Hematopoietic multipotent progenitor cell treated with erythropoietin and hydrocortisone succinate and interleukin-3 and kit ligand, for 15 days (in vitro differentiated cells): Measurements from ENCODE around the gene KLHL4.
"Not testable (repeated sequence)": the region's sequence is repeated elsewhere in the genome, so short reads cannot be mapped to it uniquely, and the experiment has no call there.

Experiments used
- DNase-seq: peaks from one replicate; pipeline ENCODE4 v3.0.0-alpha.2; 2015; ENCODE audit warnings: low spot score

KLHL4 gene

GRCh38 chrX:87661761-87662160, 144.2 kb downstream of the KLHL4 start:
- DNase-seq = no peak

- DNase-seq = no peak
These were observed 145.8 kb downstream of the KLHL4 start for GRCh38 chrX:87663421-87663820.

- DNase-seq = no peak
These were observed 146.8 kb downstream of the KLHL4 start for GRCh38 chrX:87664381-87664780.

- DNase-seq = no peak
These were observed 162.2 kb downstream of the KLHL4 start for GRCh38 chrX:87679849-87680248.

- DNase-seq = no peak
These were observed 170.1 kb downstream of the KLHL4 start for GRCh38 chrX:87687703-87688102.

- not testable (repeated sequence) for DNase-seq
These were observed 170.6 kb downstream of the KLHL4 start for GRCh38 chrX:87688113-87688748.

GRCh38 chrX:87689218-87689617, 171.6 kb downstream of the KLHL4 start:
- not testable (repeated sequence) for DNase-seq

GRCh38 chrX:87693204-87693603, 175.6 kb downstream of the KLHL4 start:
- DNase-seq = no peak

GRCh38 chrX:87697409-87697808, 179.8 kb downstream of the KLHL4 start:
- no peak for DNase-seq

- no peak for DNase-seq
These were observed 185.2 kb downstream of the KLHL4 start for GRCh38 chrX:87702795-87703194.

- DNase-seq = not testable (repeated sequence)
These were observed 185.9 kb downstream of the KLHL4 start for GRCh38 chrX:87703469-87703868.

- no peak for DNase-seq
These were observed 188.5 kb downstream of the KLHL4 start for GRCh38 chrX:87706134-87706533.

- no peak for DNase-seq
These were observed 193.0 kb downstream of the KLHL4 start for GRCh38 chrX:87710580-87710979.
